Type B pancreatic cell (in vitro differentiated cells): Measurements from ENCODE around the gene FMO1. TPM values are rescaled to one million over a fixed set of nuclear protein-coding genes. Genes with fewer than 3 reads are reported as not detected.

Source experiments
- DNase-seq: peaks from one replicate; pipeline ENCODE4 v3.0.0; 2021; ENCODE audit warnings: mixed read lengths; ENCODE audit not compliant: unreplicated experiment; ENCODE audit errors: extremely low spot score
- H3K27ac Mint-ChIP-seq: 2 replicates; pipeline ENCODE4 v1.8.0; 2021; ENCODE audit warnings: mild to moderate bottlenecking, mixed read lengths
- H3K27me3 Mint-ChIP-seq: 2 replicates; pipeline ENCODE4 v1.8.0; 2021; ENCODE audit warnings: mixed read lengths
- H3K36me3 Mint-ChIP-seq: 2 replicates; pipeline ENCODE4 v1.8.0; 2021; ENCODE audit warnings: mixed read lengths
- H3K4me1 Mint-ChIP-seq: one replicate; pipeline ENCODE4 v1.8.0; 2021; ENCODE audit warnings: mixed read lengths; ENCODE audit not compliant: unreplicated experiment
- H3K4me3 Mint-ChIP-seq: 2 replicates; pipeline ENCODE4 v1.8.0; 2021; ENCODE audit warnings: mild to moderate bottlenecking, mixed read lengths
- H3K9me3 Mint-ChIP-seq: 2 replicates; pipeline ENCODE4 v1.8.0; 2021; ENCODE audit warnings: mixed read lengths
- total RNA-seq: library from RNA; stranded (reverse); gene quantifications from 2 replicates; pipeline ENCODE4 v1.2.1, GENCODE V29; 2021; ENCODE audit warnings: low replicate concordance
- TF ChIP-seq, protein P1 (sequence below): fragments of 200-600 bp; sonication (generic); conservative IDR thresholded peaks from 2 replicates; pipeline ENCODE4 v1.5.0; 2021; ENCODE audit warnings: antibody characterized with exemption, mild to moderate bottlenecking

The FMO1 gene
- total RNA-seq, 1 donor from 2014 or later: 1.8 TPM

DNA sequence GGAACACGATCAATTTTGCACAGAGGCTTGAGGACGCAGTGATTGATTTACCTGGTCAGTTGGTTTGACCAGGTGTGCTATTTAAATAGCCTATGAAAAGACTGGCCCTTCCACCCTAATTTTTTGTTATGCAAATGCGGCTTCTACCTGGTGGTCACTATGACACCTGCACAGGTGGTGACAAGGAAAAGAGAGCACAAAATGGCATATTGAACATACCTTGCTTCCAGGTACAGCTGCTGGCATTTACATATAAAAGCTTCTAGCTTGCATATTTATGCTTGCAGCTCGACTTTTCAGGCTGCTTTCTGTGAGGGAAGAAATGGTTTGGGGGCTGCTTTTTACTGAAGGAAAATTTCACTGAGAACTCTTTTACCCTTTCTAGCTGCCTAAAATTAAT lies 50.4 kb downstream of the FMO1 start:
- DNase-seq: no peak

DNA sequence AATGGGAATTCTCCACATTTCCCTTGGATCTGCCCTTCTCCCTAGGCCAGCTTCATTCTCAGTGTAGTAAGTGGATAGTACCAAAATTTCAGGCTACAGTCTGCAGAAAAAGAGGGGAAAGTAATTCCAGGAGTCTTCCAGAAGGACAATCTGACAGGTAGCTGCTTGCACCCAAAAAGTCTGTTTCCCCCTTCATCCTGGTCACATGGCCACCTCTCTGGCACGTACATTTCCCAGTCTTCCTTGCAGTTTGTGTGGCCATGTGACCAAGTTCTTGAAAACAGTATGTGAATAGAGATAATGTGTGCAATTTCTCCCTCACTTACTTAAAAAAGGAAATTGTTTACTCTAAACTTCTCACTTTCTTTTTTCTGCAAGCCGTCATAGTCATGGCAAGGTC lies 51.0 kb downstream of the FMO1 start:
- peaks cover 5% of the 10 kb centered on the region for H3K36me3 Mint-ChIP-seq

More for the DNA sequence above, 50.4 kb downstream of the FMO1 start:
- Mint-ChIP-seq H3K9me3 (peaks cover 12% of the 10 kb centered on the region), H3K36me3 (peaks cover 5% of the 10 kb centered on the region), H3K27ac (no peak overlapping the region), H3K4me3 (no peak overlapping the region), H3K4me1 (peaks cover 9% of the 10 kb centered on the region), H3K27me3 (no peaks in the 10 kb centered on the region)
- TF ChIP-seq, protein P1, sequence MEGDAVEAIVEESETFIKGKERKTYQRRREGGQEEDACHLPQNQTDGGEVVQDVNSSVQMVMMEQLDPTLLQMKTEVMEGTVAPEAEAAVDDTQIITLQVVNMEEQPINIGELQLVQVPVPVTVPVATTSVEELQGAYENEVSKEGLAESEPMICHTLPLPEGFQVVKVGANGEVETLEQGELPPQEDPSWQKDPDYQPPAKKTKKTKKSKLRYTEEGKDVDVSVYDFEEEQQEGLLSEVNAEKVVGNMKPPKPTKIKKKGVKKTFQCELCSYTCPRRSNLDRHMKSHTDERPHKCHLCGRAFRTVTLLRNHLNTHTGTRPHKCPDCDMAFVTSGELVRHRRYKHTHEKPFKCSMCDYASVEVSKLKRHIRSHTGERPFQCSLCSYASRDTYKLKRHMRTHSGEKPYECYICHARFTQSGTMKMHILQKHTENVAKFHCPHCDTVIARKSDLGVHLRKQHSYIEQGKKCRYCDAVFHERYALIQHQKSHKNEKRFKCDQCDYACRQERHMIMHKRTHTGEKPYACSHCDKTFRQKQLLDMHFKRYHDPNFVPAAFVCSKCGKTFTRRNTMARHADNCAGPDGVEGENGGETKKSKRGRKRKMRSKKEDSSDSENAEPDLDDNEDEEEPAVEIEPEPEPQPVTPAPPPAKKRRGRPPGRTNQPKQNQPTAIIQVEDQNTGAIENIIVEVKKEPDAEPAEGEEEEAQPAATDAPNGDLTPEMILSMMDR: no peak

DNA sequence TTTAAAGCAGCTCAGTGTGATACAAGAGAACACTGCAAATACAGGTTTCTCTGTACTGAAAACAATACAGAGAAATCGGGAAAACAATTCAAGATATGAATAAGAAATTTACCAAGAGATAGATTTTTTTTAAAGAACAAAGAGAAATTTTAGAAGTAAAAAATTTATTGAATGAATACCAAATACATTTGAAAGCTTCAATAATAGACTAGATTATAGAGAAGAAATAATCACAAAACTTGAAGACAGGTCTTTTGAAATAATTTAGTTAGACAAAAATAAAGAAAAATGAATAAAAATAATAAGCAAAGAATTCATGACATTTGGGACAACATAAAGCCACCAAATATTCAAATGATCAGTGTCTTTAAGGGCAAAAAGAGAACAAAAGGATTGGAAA lies 52.1 kb downstream of the FMO1 start:
- TF ChIP-seq, protein P1: no peak
- peaks cover 2% of the 10 kb centered on the region for H3K4me1 Mint-ChIP-seq
- no peak overlapping the region for H3K27ac Mint-ChIP-seq
- DNase-seq: no peak
- H3K4me3 Mint-ChIP-seq: no peak overlapping the region
- H3K9me3 Mint-ChIP-seq: peaks cover 12% of the 10 kb centered on the region
- H3K27me3 Mint-ChIP-seq: no peaks in the 10 kb centered on the region
- peaks cover 5% of the 10 kb centered on the region for H3K36me3 Mint-ChIP-seq

More for the DNA sequence above, 51.0 kb downstream of the FMO1 start:
- DNase-seq: no peak
- Mint-ChIP-seq H3K27me3 (no peaks in the 10 kb centered on the region), H3K9me3 (peaks cover 12% of the 10 kb centered on the region), H3K4me1 (peaks cover 9% of the 10 kb centered on the region), H3K4me3 (no peak overlapping the region), H3K27ac (no peak overlapping the region)
- TF ChIP-seq, protein P1: no peak

DNA sequence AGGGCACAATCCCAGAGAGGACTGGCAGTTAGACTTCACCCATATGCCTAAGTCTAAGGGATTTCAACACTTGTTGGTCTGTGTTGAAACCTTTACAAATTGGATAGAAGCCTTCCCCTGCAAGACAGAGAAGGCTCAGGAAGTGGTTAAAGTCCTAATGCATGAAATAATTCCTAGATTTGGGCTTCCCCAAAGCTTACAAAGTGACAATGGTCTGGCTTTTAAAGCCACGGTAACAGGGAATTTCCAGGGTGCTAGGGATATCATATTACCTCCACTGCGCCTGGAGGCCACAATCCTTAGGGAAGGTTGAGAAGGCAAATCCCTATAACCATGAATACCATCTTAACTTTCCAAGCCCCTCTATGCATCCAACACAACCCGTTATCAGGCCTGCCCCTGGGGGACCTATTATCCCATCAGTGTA lies 62.4 kb downstream of the FMO1 start:
- peaks cover 4% of the 10 kb centered on the region for H3K9me3 Mint-ChIP-seq
- H3K36me3 Mint-ChIP-seq: no peaks in the 10 kb centered on the region
- peaks cover 13% of the 10 kb centered on the region for H3K4me1 Mint-ChIP-seq
- H3K4me3 Mint-ChIP-seq: no peak overlapping the region
- H3K27ac Mint-ChIP-seq: no peak overlapping the region
- peaks cover 5% of the 10 kb centered on the region for H3K27me3 Mint-ChIP-seq
- DNase-seq: no peak
- TF ChIP-seq, protein P1: no peak

DNA sequence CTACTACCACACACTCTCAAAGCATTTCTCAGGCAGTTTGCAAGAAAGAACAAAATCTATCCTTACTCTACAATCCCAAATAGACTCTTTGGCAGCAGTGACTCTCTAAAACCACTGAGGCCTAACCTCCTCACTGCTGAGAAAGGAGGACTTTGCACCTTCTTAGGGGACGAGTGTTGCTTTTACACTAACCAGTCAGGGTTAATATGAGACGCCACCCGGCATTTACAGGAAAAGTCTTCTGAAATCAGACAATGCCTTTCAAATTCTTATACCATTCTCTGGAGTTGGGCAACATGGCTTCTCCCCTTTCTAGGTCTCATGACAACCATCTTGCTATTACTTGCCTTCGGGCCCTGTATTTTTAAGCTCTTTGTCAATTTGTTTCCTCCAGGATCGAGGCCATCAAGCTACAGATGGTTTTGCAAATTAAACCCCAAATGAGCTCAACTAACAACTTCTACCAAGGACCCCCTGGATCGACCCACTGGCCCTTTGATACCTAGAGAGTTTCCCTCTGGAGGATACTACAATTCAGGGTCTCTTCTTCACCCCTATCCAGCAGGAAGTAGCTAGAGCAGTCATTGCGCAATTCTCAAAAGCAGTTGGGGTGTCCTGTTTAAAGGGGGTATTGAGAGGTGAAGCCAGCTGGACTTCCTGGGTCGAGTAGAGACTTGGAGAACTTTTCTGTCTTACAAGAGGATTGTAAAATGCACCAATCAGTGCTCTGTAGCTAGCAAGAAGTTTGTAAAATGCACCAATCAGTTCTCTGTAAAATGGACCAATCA lies 63.7 kb downstream of the FMO1 start:
- DNase-seq: no peak
- H3K4me1 Mint-ChIP-seq: peaks cover 13% of the 10 kb centered on the region
- peaks cover 5% of the 10 kb centered on the region for H3K27me3 Mint-ChIP-seq
- peaks cover 4% of the 10 kb centered on the region for H3K9me3 Mint-ChIP-seq
- no peak overlapping the region for H3K27ac Mint-ChIP-seq
- H3K4me3 Mint-ChIP-seq: no peak overlapping the region
- TF ChIP-seq, protein P1: no peak
- no peaks in the 10 kb centered on the region for H3K36me3 Mint-ChIP-seq
